Liver (tissue), 9 donors: ENCODE measurements around the gene MLEC. TPM values are rescaled to one million over a fixed set of nuclear protein-coding genes. Genes with fewer than 3 reads are reported as not detected.

Experiments used
- DNase-seq: peaks from one replicate; pipeline ENCODE4 v3.0.0-alpha.2; 2017; ENCODE audit warnings: low spot score
- H3K27ac ChIP-seq, 2 donors: one replicate each; pipeline ENCODE4 v1.7.0; 2013; ENCODE audit warnings: inconsistent platforms in 2 of 2, low read length in 2 of 2, control low read depth in 1 of 2, low read depth in 1 of 2, mild to moderate bottlenecking in 1 of 2
- H3K27me3 ChIP-seq, 4 donors: one replicate each; pipeline versions ENCODE4 v1.6.1 to v1.7.0; 2013; ENCODE audit warnings: low read length in 3 of 4, inconsistent platforms in 1 of 4, mild to moderate bottlenecking in 1 of 4, moderate library complexity in 1 of 4; ENCODE audit not compliant: control insufficient read depth in 4 of 4, insufficient read depth in 4 of 4
- H3K36me3 ChIP-seq, 4 donors: one replicate each; pipeline versions ENCODE4 v1.6.1 to v1.7.0; 2013; ENCODE audit warnings: low read length in 3 of 4, mild to moderate bottlenecking in 3 of 4, low read depth in 1 of 4, moderate library complexity in 1 of 4; ENCODE audit not compliant: control insufficient read depth in 4 of 4, insufficient read depth in 3 of 4
- H3K4me1 ChIP-seq, 4 donors: one replicate each; pipeline versions ENCODE4 v1.6.1 to v1.7.0; 2013; ENCODE audit warnings: low read length in 3 of 4, mild to moderate bottlenecking in 3 of 4, moderate library complexity in 1 of 4; ENCODE audit not compliant: control insufficient read depth in 4 of 4, insufficient read depth in 4 of 4
- H3K4me3 ChIP-seq, 3 donors: one replicate each; pipeline versions ENCODE4 v1.6.1 to v1.7.0; 2013; ENCODE audit warnings: low read length in 3 of 3, control low read depth in 1 of 3, low read depth in 1 of 3, mild to moderate bottlenecking in 1 of 3
- H3K9ac ChIP-seq, 2 donors: one replicate each; pipeline ENCODE4 v1.7.0; 2013; ENCODE audit warnings: low read length in 2 of 2, mild to moderate bottlenecking in 2 of 2, moderate library complexity in 2 of 2, control low read depth in 1 of 2, low read depth in 1 of 2
- H3K9me3 ChIP-seq, 4 donors: one replicate each; pipeline versions ENCODE4 v1.6.1 to v1.7.0; 2013; ENCODE audit warnings: low read length in 3 of 4; ENCODE audit not compliant: control insufficient read depth in 4 of 4
- EGR1 ChIP-seq, 2 donors: IDR thresholded peaks; 2 replicates each; pipeline ENCODE4 v1.6.1; 2016 to 2018; ENCODE audit warnings: antibody characterized with exemption in 2 of 2, low read depth in 2 of 2
- FOXA1 ChIP-seq: IDR thresholded peaks from 2 replicates; pipeline ENCODE4 v1.6.1; 2016; ENCODE audit warnings: antibody characterized with exemption
- FOXA2 ChIP-seq: IDR thresholded peaks from 2 replicates; pipeline ENCODE4 v1.6.1; 2016; ENCODE audit warnings: antibody characterized with exemption
- HNF4A ChIP-seq, 2 donors: conservative IDR thresholded peaks; 2 replicates each; pipeline ENCODE4 v1.6.1; 2016; ENCODE audit warnings: antibody characterized with exemption in 2 of 2, mild to moderate bottlenecking in 2 of 2
- HNF4G ChIP-seq: IDR thresholded peaks from 2 replicates; pipeline ENCODE4 v1.6.1; 2016; ENCODE audit warnings: antibody characterized with exemption
- NR2F2 ChIP-seq: IDR thresholded peaks from 2 replicates; pipeline ENCODE4 v1.6.1; 2016; ENCODE audit warnings: antibody characterized with exemption
- RAD21 ChIP-seq, 2 donors: IDR thresholded peaks; 2 replicates each; pipeline ENCODE4 v1.6.1; 2016; ENCODE audit warnings: antibody characterized with exemption in 2 of 2, mild to moderate bottlenecking in 2 of 2
- REST ChIP-seq: IDR thresholded peaks from 2 replicates; pipeline ENCODE4 v1.6.1; 2016; ENCODE audit warnings: antibody characterized with exemption, mild to moderate bottlenecking
- RXRA ChIP-seq, 2 donors: IDR thresholded peaks; 2 replicates each; pipeline ENCODE4 v1.6.1; 2017 to 2018; ENCODE audit warnings: antibody characterized with exemption in 2 of 2, mild to moderate bottlenecking in 1 of 2
- SP1 ChIP-seq: IDR thresholded peaks from 2 replicates; pipeline ENCODE4 v1.6.1; 2018; ENCODE audit warnings: antibody characterized with exemption, mild to moderate bottlenecking
- WGBS: extraction: QIAGEN DNeasy Blood & Tissue Kit; methylation state at CpG from one replicate; pipeline ENCODE4 v1.1.7; 2013; 5-methylcytosine and 5-hydroxymethylcytosine counted together
- polyA plus RNA-seq, 2 donors: library from polyadenylated mRNA; stranded (reverse) in 1 of 2; unstranded in 1 of 2; fragments of 200-250 nt in 1 of 2; fragments of >200 nt in 1 of 2; fragmentation: Nextera tagmentation in 1 of 2; extraction: Ambion mirVana in 1 of 2; gene quantifications; one replicate each; pipeline versions ENCODE4 v1.2.1 to v1.2.3, GENCODE V29; 2013 to 2015
- total RNA-seq, 2 donors: library from RNA; depleted of rRNA; stranded (reverse); fragments of >200 nt; gene quantifications; one replicate each; pipeline ENCODE4 v1.2.3, GENCODE V29; 2014
- TF ChIP-seq, protein P1 (sequence below): fragments of 150-350 bp; IDR thresholded peaks from 2 replicates; pipeline ENCODE4 v1.5.1; 2017; ENCODE audit warnings: improper control_type of control experiment, low read depth, low read length; ENCODE audit not compliant: missing input control
- TF ChIP-seq, protein P2 (sequence below): IDR thresholded peaks from 2 replicates; pipeline ENCODE4 v1.6.1; 2016; ENCODE audit warnings: antibody characterized with exemption
- donor health status: healthy.
- donor health status: healthy.
- donor health status: healthy.
- donor health status: healthy.
- donor health status: healthy.

Gene MLEC
- total and polyA plus RNA-seq, 4 donors = 61.4 to 170 (median 115) TPM

GRCh38 chr12:120697344-120697743 lies 10.4 kb downstream of the MLEC start:
- WGBS = 96% methylated on average over 1 of the region's 1 CpG
- no peaks in the 10 kb centered on the region for H3K9me3 ChIP-seq
- no peaks in the 10 kb centered on the region for H3K27me3 ChIP-seq
- H3K4me1 ChIP-seq = peaks cover 3 to 12% (median 8%) of the 10 kb centered on the region in 4 donors
- no peak overlapping the region for H3K27ac ChIP-seq
- H3K9ac ChIP-seq = no peak overlapping the region
- peaks cover 14 to 65% (median 56%) of the 10 kb centered on the region in 4 donors for H3K36me3 ChIP-seq
- DNase-seq = no peak
- TF ChIP-seq REST (no peak), NR2F2 (no peak), RAD21 (IDR thresholded peaks at IDR 0.05) (no peak), EGR1 (IDR thresholded peaks at IDR 0.05; ENCODE audit: low read depth in 2 of 2) (no peak), SP1 (no peak), FOXA2 (no peak), HNF4G (no peak), RXRA (IDR thresholded peaks at IDR 0.05) (no peak), FOXA1 (no peak)
- TF ChIP-seq, protein P1, sequence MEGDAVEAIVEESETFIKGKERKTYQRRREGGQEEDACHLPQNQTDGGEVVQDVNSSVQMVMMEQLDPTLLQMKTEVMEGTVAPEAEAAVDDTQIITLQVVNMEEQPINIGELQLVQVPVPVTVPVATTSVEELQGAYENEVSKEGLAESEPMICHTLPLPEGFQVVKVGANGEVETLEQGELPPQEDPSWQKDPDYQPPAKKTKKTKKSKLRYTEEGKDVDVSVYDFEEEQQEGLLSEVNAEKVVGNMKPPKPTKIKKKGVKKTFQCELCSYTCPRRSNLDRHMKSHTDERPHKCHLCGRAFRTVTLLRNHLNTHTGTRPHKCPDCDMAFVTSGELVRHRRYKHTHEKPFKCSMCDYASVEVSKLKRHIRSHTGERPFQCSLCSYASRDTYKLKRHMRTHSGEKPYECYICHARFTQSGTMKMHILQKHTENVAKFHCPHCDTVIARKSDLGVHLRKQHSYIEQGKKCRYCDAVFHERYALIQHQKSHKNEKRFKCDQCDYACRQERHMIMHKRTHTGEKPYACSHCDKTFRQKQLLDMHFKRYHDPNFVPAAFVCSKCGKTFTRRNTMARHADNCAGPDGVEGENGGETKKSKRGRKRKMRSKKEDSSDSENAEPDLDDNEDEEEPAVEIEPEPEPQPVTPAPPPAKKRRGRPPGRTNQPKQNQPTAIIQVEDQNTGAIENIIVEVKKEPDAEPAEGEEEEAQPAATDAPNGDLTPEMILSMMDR = no peak
- H3K4me3 ChIP-seq = no peak overlapping the region

GRCh38 chr12:120698665-120699064 lies 11.7 kb downstream of the MLEC start:
- DNase-seq = no peak
- H3K27me3 ChIP-seq = no peaks in the 10 kb centered on the region
- peaks cover 14 to 67% (median 56%) of the 10 kb centered on the region in 4 donors for H3K36me3 ChIP-seq
- peak overlapping the region in 1 of 2 donors; percentile 4 for H3K27ac ChIP-seq
- H3K9ac ChIP-seq = no peak overlapping the region
- 87% methylated on average over 3 of the region's 3 CpGs for WGBS
- no peaks in the 10 kb centered on the region for H3K9me3 ChIP-seq
- no peak for TF ChIP-seq EGR1 (IDR thresholded peaks at IDR 0.05; ENCODE audit: low read depth in 2 of 2)
- H3K4me3 ChIP-seq = no peak overlapping the region
- peaks cover 0 to 1% (median under 1%) of the 10 kb centered on the region in 4 donors for H3K4me1 ChIP-seq

DNA sequence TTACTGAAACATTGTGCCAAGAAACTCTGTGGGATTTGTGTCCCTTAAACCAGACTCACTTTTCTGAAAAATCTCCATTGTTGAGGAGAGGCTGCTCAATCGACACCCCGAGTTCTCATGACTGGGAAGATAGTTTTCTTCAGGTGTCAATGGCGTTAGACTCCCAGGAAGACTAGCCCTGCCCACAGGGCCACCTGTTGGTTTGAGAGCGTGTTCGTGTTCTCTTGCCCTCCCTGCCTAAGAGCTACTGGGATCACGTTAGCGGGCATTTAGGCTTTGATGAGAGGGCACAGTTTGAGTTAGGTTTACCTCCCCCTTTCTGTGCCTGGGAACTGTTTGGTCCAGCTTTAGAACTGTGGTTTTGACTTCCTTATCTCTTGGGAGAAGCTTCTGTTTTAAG lies 12.6 kb downstream of the MLEC start:
- WGBS = 93% methylated on average over 7 of the region's 7 CpGs

More for the DNA sequence above, 12.6 kb downstream of the MLEC start:
- DNase-seq = no peak
- H3K27ac ChIP-seq = no peak overlapping the region
- no peaks in the 10 kb centered on the region for H3K27me3 ChIP-seq
- peaks cover 12 to 64% (median 55%) of the 10 kb centered on the region in 4 donors for H3K36me3 ChIP-seq
- no peak overlapping the region for H3K9ac ChIP-seq
- TF ChIP-seq, protein P2, sequence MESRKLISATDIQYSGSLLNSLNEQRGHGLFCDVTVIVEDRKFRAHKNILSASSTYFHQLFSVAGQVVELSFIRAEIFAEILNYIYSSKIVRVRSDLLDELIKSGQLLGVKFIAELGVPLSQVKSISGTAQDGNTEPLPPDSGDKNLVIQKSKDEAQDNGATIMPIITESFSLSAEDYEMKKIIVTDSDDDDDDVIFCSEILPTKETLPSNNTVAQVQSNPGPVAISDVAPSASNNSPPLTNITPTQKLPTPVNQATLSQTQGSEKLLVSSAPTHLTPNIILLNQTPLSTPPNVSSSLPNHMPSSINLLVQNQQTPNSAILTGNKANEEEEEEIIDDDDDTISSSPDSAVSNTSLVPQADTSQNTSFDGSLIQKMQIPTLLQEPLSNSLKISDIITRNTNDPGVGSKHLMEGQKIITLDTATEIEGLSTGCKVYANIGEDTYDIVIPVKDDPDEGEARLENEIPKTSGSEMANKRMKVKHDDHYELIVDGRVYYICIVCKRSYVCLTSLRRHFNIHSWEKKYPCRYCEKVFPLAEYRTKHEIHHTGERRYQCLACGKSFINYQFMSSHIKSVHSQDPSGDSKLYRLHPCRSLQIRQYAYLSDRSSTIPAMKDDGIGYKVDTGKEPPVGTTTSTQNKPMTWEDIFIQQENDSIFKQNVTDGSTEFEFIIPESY = no peak
- TF ChIP-seq RAD21 (IDR thresholded peaks at IDR 0.05) (no peak), NR2F2 (no peak), HNF4A (conservative IDR thresholded peaks at IDR 0.05) (no peak), RXRA (IDR thresholded peaks at IDR 0.05) (no peak), REST (no peak), HNF4G (no peak)
- TF ChIP-seq, protein P1 = no peak
- peaks cover 0 to 1% (median 0%) of the 10 kb centered on the region in 4 donors for H3K4me1 ChIP-seq
- H3K9me3 ChIP-seq = no peaks in the 10 kb centered on the region
- no peak overlapping the region for H3K4me3 ChIP-seq
